Hepatocyte (in vitro differentiated cells): ENCODE measurements around the gene ANKRD33.

ENCODE experiments used
- CTCF ChIP-seq: fragments of 200-600 bp; sonication (generic); IDR thresholded peaks from 2 replicates; pipeline ENCODE4 v1.5.1; 2016; ENCODE audit warnings: antibody characterized with exemption, mild to moderate bottlenecking; ENCODE audit not compliant: poor library complexity
- EZH2 ChIP-seq: fragments of 200-600 bp; sonication (generic); IDR thresholded peaks from 2 replicates; pipeline ENCODE4 v1.6.1; 2016; ENCODE audit warnings: antibody characterized with exemption, mild to moderate bottlenecking, borderline replicate concordance

- TF ChIP-seq CTCF = no peak
- no peak for TF ChIP-seq EZH2
Observed at GRCh38 chr12:51886021-51886710, 1.7 kb upstream of the ANKRD33 start.
